ENCODE results near the gene TMEM115. TPM values are rescaled to one million over a fixed set of nuclear protein-coding genes. Genes with fewer than 3 reads are reported as not detected.

TMEM115 gene
- total RNA-seq, 1 donor from 2014 or later: 40.1 TPM

- DNase-seq: no peak
- H3K9me3 ChIP-seq: no peaks in the 10 kb centered on the region
- ATAC-seq: no peak
- peak overlapping the region; percentile 66 for H3K4me3 ChIP-seq
- intact Hi-C loops (cut with DNase I): no loop called here
- no peaks in the 10 kb centered on the region for H3K27me3 ChIP-seq
- no peak for TF ChIP-seq CTCF (IDR thresholded peaks at IDR 0.05)
- H3K27ac ChIP-seq: peak overlapping the region; percentile 98
- peaks cover 76% of the 10 kb centered on the region for H3K4me1 ChIP-seq
- peaks cover 33% of the 10 kb centered on the region for H3K36me3 ChIP-seq
Measured at GRCh38 chr3:50319894-50320625, 39.3 kb downstream of the TMEM115 start.

GRCh38 chr3:50319181-50319893 is 40.0 kb downstream of the TMEM115 start:
- ATAC-seq (no peak), DNase-seq (no peak)
- H3K4me3 ChIP-seq: peak overlapping the region; percentile 66
- peak overlapping the region; percentile 98 for H3K27ac ChIP-seq
- H3K27me3 ChIP-seq: no peaks in the 10 kb centered on the region
- peaks cover 33% of the 10 kb centered on the region for H3K36me3 ChIP-seq
- intact Hi-C loops (cut with DNase I): no loop called here
- no peak for TF ChIP-seq CTCF (IDR thresholded peaks at IDR 0.05)
- H3K9me3 ChIP-seq: no peaks in the 10 kb centered on the region
- peaks cover 70% of the 10 kb centered on the region for H3K4me1 ChIP-seq

GRCh38 chr3:50318615-50319014 is 40.7 kb downstream of the TMEM115 start:
- Histone ChIP-seq H3K4me3 (peak overlapping the region; percentile 66), H3K9me3 (no peaks in the 10 kb centered on the region), H3K27ac (peak overlapping the region; percentile 98), H3K36me3 (peaks cover 33% of the 10 kb centered on the region), H3K27me3 (no peaks in the 10 kb centered on the region), H3K4me1 (peaks cover 64% of the 10 kb centered on the region)
- ATAC-seq (no peak), DNase-seq (no peak)
- no peak for TF ChIP-seq CTCF (IDR thresholded peaks at IDR 0.05)
- intact Hi-C loops (cut with DNase I): no loop called here

- Histone ChIP-seq H3K36me3 (peaks cover 33% of the 10 kb centered on the region), H3K9me3 (no peaks in the 10 kb centered on the region), H3K4me3 (peak overlapping the region; percentile 66), H3K27ac (peak overlapping the region; percentile 79), H3K4me1 (peaks cover 62% of the 10 kb centered on the region), H3K27me3 (no peaks in the 10 kb centered on the region)
- DNase-seq: no peak
- intact Hi-C loops (cut with DNase I): no loop called here
- ATAC-seq: no peak
- TF ChIP-seq CTCF (IDR thresholded peaks at IDR 0.05): no peak
Measured at GRCh38 chr3:50318163-50318562, 41.2 kb downstream of the TMEM115 start.

GRCh38 chr3:50317300-50317699 is 42.0 kb downstream of the TMEM115 start:
- DNase-seq (peak; percentile 73), ATAC-seq (no peak)
- Histone ChIP-seq H3K4me3 (peak overlapping the region; percentile 66), H3K27ac (peak overlapping the region; percentile 79), H3K27me3 (no peaks in the 10 kb centered on the region), H3K36me3 (peaks cover 33% of the 10 kb centered on the region), H3K4me1 (peaks cover 54% of the 10 kb centered on the region), H3K9me3 (no peaks in the 10 kb centered on the region)
- TF ChIP-seq CTCF (IDR thresholded peaks at IDR 0.05): no peak
- intact Hi-C loops (cut with DNase I): no loop called here
